ENCODE results near the gene CBFA2T2.

- TF ChIP-seq CTCF (conservative IDR thresholded peaks at IDR 0.05 in 1 of 2, IDR thresholded peaks at IDR 0.05 in 1 of 2; ENCODE audit: extremely low read depth in 1 of 2, insufficient read depth in 1 of 2, low read depth in 1 of 2, low read length in 2 of 2): no peak
- no peak for TF ChIP-seq EZH2 (IDR thresholded peaks at IDR 0.05; ENCODE audit: borderline replicate concordance, low read length)
Observed at GRCh38 chr20:33474963-33475362, 14.9 kb upstream of the CBFA2T2 start.
